K562 (cell line): Measurements from ENCODE around the gene RSPH9. TPM values are rescaled to one million over a fixed set of nuclear protein-coding genes. Genes with fewer than 3 reads are reported as not detected.
A peak's percentile ranks its signal among the peaks of the same experiment; 100 is the strongest.

Experiments
- BCLAF1 ChIP-seq, 2 experiments: fragments of 450-650 bp in 1 of 2; IDR thresholded peaks; 2 replicates each; pipeline ENCODE4 v1.6.1; 2011 to 2017; ENCODE audit warnings: low read depth in 2 of 2, antibody characterized with exemption in 1 of 2, borderline replicate concordance in 1 of 2, low read length in 1 of 2, mild to moderate bottlenecking in 1 of 2, mixed read lengths in 1 of 2; ENCODE audit not compliant: control insufficient read depth in 1 of 2
- CBX1 ChIP-seq: sonication (generic); IDR thresholded peaks from 2 replicates; pipeline ENCODE4 v1.6.1; 2016; ENCODE audit warnings: antibody characterized with exemption, low read depth, mild to moderate bottlenecking
- HMGXB4 ChIP-seq: sonication (generic); formaldehyde crosslinking; IDR thresholded peaks from 2 replicates; pipeline ENCODE4 v1.8.1; 2023; ENCODE audit warnings: mild to moderate bottlenecking, missing genetic modification reagents
- HOXB6 ChIP-seq: fragments of 250-450 bp; sonication (Bioruptor Pico); IDR thresholded peaks from 2 replicates; pipeline ENCODE4 v1.5.1; 2022; ENCODE audit warnings: mild to moderate bottlenecking, borderline replicate concordance
- ILF3 ChIP-seq: fragments of 450-650 bp; IDR thresholded peaks from 2 replicates; pipeline ENCODE4 v1.6.1; 2018; ENCODE audit warnings: antibody characterized with exemption, mild to moderate bottlenecking, moderate library complexity, borderline replicate concordance
- LEF1 ChIP-seq: fragments of 450-650 bp; IDR thresholded peaks from 2 replicates; pipeline ENCODE4 v1.6.1; 2016; ENCODE audit warnings: mild to moderate bottlenecking
- NFATC3 ChIP-seq: fragments of 450-650 bp; IDR thresholded peaks from 2 replicates; pipeline ENCODE4 v1.6.1; 2017; ENCODE audit warnings: mild to moderate bottlenecking
- PYGO2 ChIP-seq: fragments of 450-650 bp; IDR thresholded peaks from 2 replicates; pipeline ENCODE4 v1.6.1; 2016; ENCODE audit warnings: mild to moderate bottlenecking, missing genetic modification characterization, moderate library complexity, missing compliant biosample characterization
- RBFOX2 ChIP-seq: fragments of 200-400 bp; formaldehyde crosslinking; IDR thresholded peaks from 2 replicates; pipeline ENCODE4 v1.6.1; 2017; ENCODE audit warnings: low read depth, mild to moderate bottlenecking, low read length, moderate library complexity
- SAFB ChIP-seq: fragments of 200-400 bp; formaldehyde crosslinking; IDR thresholded peaks from 2 replicates; pipeline ENCODE4 v1.6.1; 2017; ENCODE audit warnings: low read depth, low read length, borderline replicate concordance
- VEZF1 ChIP-seq: fragments of 200-800 bp; sonication (Bioruptor generic); IDR thresholded peaks from 2 replicates; pipeline ENCODE4 v1.6.1; 2017; ENCODE audit warnings: missing genetic modification characterization, missing compliant biosample characterization
- ZC3H4 ChIP-seq: sonication (generic); formaldehyde crosslinking; IDR thresholded peaks from 2 replicates; pipeline ENCODE4 v1.9.0; 2021; ENCODE audit warnings: missing genetic modification reagents, borderline replicate concordance
- ZNF121 ChIP-seq: sonication (generic); formaldehyde crosslinking; conservative IDR thresholded peaks from 2 replicates; pipeline ENCODE4 v1.8.0; 2022; ENCODE audit warnings: missing genetic modification reagents
- ZNF740 ChIP-seq, 3 experiments: fragments of 200-800 bp in 1 of 3; sonication (Bioruptor generic) in 1 of 3; sonication (generic) in 1 of 3; formaldehyde crosslinking in 1 of 3; IDR thresholded peaks; 2 replicates each; pipeline versions ENCODE4 v1.6.1 to v1.8.0; 2016 to 2022; ENCODE audit warnings: mild to moderate bottlenecking in 2 of 3, missing compliant biosample characterization in 2 of 3, missing genetic modification characterization in 2 of 3, missing genetic modification reagents in 1 of 3
- ZNF766 ChIP-seq: fragments of 200-800 bp; sonication (Bioruptor generic); conservative IDR thresholded peaks from 2 replicates; pipeline ENCODE4 v1.6.1; 2016; ENCODE audit warnings: missing genetic modification characterization, missing compliant biosample characterization
- ZNF778 ChIP-seq: fragments of 450-650 bp; formaldehyde crosslinking; IDR thresholded peaks from 2 replicates; pipeline ENCODE4 v1.4.0; 2020; ENCODE audit warnings: mild to moderate bottlenecking, moderate library complexity
- polyA plus RNA-seq, 8 experiments: library from polyadenylated mRNA; depleted of rRNA in 4 of 8; stranded (reverse) in 5 of 8; unstranded in 3 of 8; fragments of >200 nt; fragmentation: Nextera tagmentation in 2 of 8; fragmentation: Illumina TruSeq in 1 of 8; extraction: Ambion mirVana in 2 of 8; extraction: Trizol in 1 of 8; gene quantifications; 2 replicates each; pipeline versions ENCODE4 v1.2.1 to v1.2.3, GENCODE V29; 2011 to 2014; ENCODE audit warnings: inconsistent platforms in 1 of 8, missing spikeins in 1 of 8
- total RNA-seq, 7 experiments: library from RNA; depleted of rRNA in 6 of 7; stranded (reverse); fragments of >200 nt in 6 of 7; fragmentation: Illumina TruSeq in 2 of 7; extraction: Trizol in 2 of 7; gene quantifications; 2 replicates each; pipeline versions ENCODE4 v1.2.1 to v1.2.3, GENCODE V29; 2011 to 2021; ENCODE audit warnings: low replicate concordance in 1 of 7
- TF ChIP-seq, protein P1 (sequence below): fragments of 450-650 bp; IDR thresholded peaks from 2 replicates; pipeline ENCODE4 v1.6.1; 2018; ENCODE audit warnings: mild to moderate bottlenecking, low read depth; ENCODE audit not compliant: partially characterized antibody

The RSPH9 gene
- total and polyA plus RNA-seq, 9 of the 15 experiments (the other 6 are each of a cell fraction or from before 2014, with no cell fraction given), result 0.05 to 0.60 (median 0.39) TPM; not detected in 6

DNA sequence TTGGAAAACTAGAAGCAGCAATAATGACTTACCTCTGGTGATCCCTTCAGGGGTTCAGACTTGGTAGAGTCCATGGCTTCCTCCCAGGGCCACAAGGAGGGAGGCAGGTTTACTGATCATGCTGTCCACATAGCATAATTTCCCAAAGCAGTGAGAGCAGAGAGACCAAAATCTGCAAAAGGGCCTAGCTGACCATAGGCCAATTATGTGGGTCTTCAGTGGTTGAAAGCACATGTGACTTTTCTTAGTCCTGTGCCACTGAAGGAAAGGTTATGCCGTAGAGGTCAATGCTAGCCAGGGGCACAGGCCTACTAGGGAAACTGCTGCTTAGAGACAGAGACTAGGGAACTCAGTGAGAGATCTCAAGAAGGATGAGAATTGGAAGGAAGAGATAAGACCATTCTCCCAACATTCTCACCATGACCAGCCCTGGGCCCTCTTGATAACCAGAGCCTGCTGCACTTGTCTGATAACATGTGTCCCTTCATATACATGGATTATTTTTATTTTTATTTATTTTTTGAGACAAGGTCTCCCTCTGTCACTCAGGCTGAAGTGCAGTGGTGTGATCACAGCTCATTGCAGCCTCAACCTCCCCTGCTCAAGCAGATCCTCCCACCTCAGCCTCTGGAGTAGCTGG lies 13.7 kb upstream of the RSPH9 start (continued):
- TF ChIP-seq HMGXB4 (CRISPR knock-in tag), result no peak
- no peak for TF ChIP-seq SAFB
- TF ChIP-seq LEF1, result peak; percentile 98
- no peak for TF ChIP-seq HOXB6
- no peak for TF ChIP-seq ZNF778
- TF ChIP-seq NFATC3, result peak; percentile 78; the same call in 1 of the 2 replicates
- TF ChIP-seq ZNF766 (CRISPR knock-in tag), result no peak
- peak in 1 of 2 experiments; percentile 75; a peak in 1 of 4 replicates for TF ChIP-seq BCLAF1 (IDR thresholded peaks at IDR 0.05; ENCODE audit: borderline replicate concordance in 1 of 2, control insufficient read depth in 1 of 2, low read depth in 2 of 2, low read length in 1 of 2)
- no peak for TF ChIP-seq RBFOX2
- TF ChIP-seq, protein P1, sequence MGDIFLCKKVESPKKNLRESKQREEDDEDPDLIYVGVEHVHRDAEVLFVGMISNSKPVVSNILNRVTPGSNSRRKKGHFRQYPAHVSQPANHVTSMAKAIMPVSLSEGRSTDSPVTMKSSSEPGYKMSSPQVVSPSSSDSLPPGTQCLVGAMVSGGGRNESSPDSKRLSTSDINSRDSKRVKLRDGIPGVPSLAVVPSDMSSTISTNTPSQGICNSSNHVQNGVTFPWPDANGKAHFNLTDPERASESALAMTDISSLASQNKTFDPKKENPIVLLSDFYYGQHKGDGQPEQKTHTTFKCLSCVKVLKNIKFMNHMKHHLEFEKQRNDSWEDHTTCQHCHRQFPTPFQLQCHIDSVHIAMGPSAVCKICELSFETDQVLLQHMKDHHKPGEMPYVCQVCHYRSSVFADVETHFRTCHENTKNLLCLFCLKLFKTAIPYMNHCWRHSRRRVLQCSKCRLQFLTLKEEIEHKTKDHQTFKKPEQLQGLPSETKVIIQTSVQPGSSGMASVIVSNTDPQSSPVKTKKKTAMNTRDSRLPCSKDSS, result no peak
- no peak for TF ChIP-seq CBX1
- no peak for TF ChIP-seq ZNF740 (CRISPR knock-in tag; IDR thresholded peaks at IDR 0.05)
- TF ChIP-seq ZNF740 (tag; IDR thresholded peaks at IDR 0.05), result peak in 1 of 2 experiments; percentile 72; a peak in 2 of 4 replicates
- TF ChIP-seq ZC3H4 (CRISPR knock-in tag), result no peak
- no peak for TF ChIP-seq ZNF121 (CRISPR knock-in tag)
- TF ChIP-seq PYGO2 (tag), result peak; percentile 76; the same call in 1 of the 2 replicates
- TF ChIP-seq ILF3, result no peak
- TF ChIP-seq VEZF1 (CRISPR knock-in tag), result peak; percentile 67
